ENCODE results near the gene FBXW2. TPM values are rescaled to one million over a fixed set of nuclear protein-coding genes. Genes with fewer than 3 reads are reported as not detected.

The FBXW2 gene
- total RNA-seq, 1 experiment from 2014 or later: 68.5 TPM

DNA sequence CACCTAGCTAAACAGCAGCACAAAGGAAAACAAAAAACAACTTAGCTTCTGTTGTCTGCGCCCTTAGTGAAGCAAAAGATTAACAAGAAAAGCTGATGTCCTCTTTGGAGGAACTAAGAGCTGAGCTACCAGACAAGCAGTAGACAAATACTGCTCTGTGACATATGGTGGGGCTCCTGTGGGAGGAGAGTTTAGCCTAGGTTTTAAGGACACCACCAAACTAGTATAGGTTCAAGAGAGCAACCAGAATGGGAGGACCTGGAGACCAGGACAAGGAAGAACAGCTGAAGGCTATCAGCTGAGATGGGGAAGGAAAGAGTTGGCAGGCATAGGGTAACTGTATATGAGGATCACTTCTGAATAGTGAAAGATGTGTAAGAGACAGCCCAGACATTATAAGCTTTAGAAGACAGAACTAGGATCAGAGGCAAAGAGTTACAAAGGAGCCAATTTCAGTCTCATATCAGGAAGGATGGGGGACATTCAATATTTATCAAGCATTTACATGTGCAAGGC lies 27.2 kb downstream of the FBXW2 start:
- intact Hi-C loops (cut with micrococcal nuclease; ENCODE audit: unreplicated experiment): no loop called here
- H3K4me1 ChIP-seq (ENCODE audit: insufficient read depth, low read length, poor library complexity, severe bottlenecking): no peaks in the 10 kb centered on the region

DNA sequence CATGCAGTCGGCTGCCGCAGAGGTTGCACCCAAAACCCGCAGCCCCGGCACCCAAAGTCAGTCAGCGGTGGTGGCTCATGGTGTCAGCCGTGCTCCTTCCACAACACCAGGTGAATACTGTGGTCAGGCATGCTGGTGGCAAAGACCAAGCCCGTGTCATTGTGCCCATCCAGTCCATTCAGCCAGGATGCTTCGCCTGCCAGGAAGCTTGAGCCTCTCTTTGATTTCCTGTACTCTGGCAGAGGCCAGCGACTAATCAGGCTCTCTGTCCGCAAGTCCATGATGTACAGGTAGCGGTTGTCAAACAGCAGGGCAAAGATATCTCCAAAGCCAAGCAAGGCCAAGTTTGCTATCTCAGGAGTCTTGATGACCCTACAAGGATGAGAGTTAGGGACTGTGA lies 28.7 kb downstream of the FBXW2 start:
- TF ChIP-seq, protein P1, sequence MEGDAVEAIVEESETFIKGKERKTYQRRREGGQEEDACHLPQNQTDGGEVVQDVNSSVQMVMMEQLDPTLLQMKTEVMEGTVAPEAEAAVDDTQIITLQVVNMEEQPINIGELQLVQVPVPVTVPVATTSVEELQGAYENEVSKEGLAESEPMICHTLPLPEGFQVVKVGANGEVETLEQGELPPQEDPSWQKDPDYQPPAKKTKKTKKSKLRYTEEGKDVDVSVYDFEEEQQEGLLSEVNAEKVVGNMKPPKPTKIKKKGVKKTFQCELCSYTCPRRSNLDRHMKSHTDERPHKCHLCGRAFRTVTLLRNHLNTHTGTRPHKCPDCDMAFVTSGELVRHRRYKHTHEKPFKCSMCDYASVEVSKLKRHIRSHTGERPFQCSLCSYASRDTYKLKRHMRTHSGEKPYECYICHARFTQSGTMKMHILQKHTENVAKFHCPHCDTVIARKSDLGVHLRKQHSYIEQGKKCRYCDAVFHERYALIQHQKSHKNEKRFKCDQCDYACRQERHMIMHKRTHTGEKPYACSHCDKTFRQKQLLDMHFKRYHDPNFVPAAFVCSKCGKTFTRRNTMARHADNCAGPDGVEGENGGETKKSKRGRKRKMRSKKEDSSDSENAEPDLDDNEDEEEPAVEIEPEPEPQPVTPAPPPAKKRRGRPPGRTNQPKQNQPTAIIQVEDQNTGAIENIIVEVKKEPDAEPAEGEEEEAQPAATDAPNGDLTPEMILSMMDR (conservative IDR thresholded peaks at IDR 0.05; ENCODE audit: low read depth, low read length): no peak
- TF ChIP-seq EZH2 (IDR thresholded peaks at IDR 0.05; ENCODE audit: borderline replicate concordance, low read depth, low read length, poor library complexity, severe bottlenecking): no peak
- no peak for DNase-seq (ENCODE audit: low spot score)
- no TSS peak for BruUV-seq (replicated peaks)
- CTCF ChIA-PET: no interaction called here
- Histone ChIP-seq H3K4me1 (ENCODE audit: insufficient read depth, low read length, poor library complexity, severe bottlenecking) (no peaks in the 10 kb centered on the region), H3K27me3 (replicated peaks; ENCODE audit: insufficient read depth, low read depth, low read length, poor library complexity) (no peaks in the 10 kb centered on the region), H3K36me3 (ENCODE audit: insufficient read depth, low read length, poor library complexity, severe bottlenecking) (peaks cover 61% of the 10 kb centered on the region), H3K9me3 (ENCODE audit: low read depth, low read length, poor library complexity, severe bottlenecking) (no peaks in the 10 kb centered on the region), H3K4me3 (ENCODE audit: low read depth, low read length, poor library complexity, severe bottlenecking) (no peak overlapping the region), H3K27ac (ENCODE audit: low read depth, low read length, poor library complexity, severe bottlenecking) (no peak overlapping the region)
- POLR2A ChIA-PET (ENCODE audit: low non-redundant PET): no interaction called here
- intact Hi-C loops (cut with micrococcal nuclease; ENCODE audit: unreplicated experiment): no loop called here

More for the DNA sequence above, 27.2 kb downstream of the FBXW2 start:
- H3K4me3 ChIP-seq (ENCODE audit: low read depth, low read length, poor library complexity, severe bottlenecking): no peak overlapping the region
- no peak for TF ChIP-seq EZH2 (IDR thresholded peaks at IDR 0.05; ENCODE audit: borderline replicate concordance, low read depth, low read length, poor library complexity, severe bottlenecking)
- TF ChIP-seq, protein P1 (conservative IDR thresholded peaks at IDR 0.05; ENCODE audit: low read depth, low read length): no peak
- peaks cover 74% of the 10 kb centered on the region for H3K36me3 ChIP-seq (ENCODE audit: insufficient read depth, low read length, poor library complexity, severe bottlenecking)
- no peaks in the 10 kb centered on the region for H3K9me3 ChIP-seq (ENCODE audit: low read depth, low read length, poor library complexity, severe bottlenecking)
- no TSS peak for BruUV-seq (replicated peaks)
- no peak for DNase-seq (ENCODE audit: low spot score)
- no peak overlapping the region for H3K27ac ChIP-seq (ENCODE audit: low read depth, low read length, poor library complexity, severe bottlenecking)
- no peaks in the 10 kb centered on the region for H3K27me3 ChIP-seq (replicated peaks; ENCODE audit: insufficient read depth, low read depth, low read length, poor library complexity)
- POLR2A ChIA-PET (ENCODE audit: low non-redundant PET): no interaction called here
- CTCF ChIA-PET: no interaction called here

DNA sequence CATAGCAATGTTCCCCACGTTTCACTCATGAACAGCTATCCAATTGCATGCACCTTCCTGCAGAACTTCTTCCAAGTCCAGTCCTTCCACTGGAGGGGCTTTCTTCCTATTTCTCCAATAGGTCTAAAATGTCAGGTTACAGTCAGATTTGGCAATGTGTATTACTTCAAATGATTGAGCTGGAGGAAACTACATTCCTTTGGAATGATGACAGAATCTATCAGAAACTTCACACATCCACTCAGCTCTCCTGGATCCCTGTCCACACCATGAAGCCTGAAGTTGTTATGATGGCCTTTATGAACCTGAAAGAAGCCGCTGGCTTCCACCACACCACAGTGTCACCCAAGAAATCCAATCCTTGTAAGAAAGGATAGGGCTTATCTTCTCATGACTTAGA lies 32.2 kb downstream of the FBXW2 start:
- intact Hi-C loops (cut with micrococcal nuclease; ENCODE audit: unreplicated experiment): no loop called here
- DNase-seq (ENCODE audit: low spot score): no peak
- H3K27ac ChIP-seq (ENCODE audit: low read depth, low read length, poor library complexity, severe bottlenecking): no peak overlapping the region
- POLR2A ChIA-PET (ENCODE audit: low non-redundant PET): no interaction called here
- H3K27me3 ChIP-seq (replicated peaks; ENCODE audit: insufficient read depth, low read depth, low read length, poor library complexity): no peaks in the 10 kb centered on the region
- no peaks in the 10 kb centered on the region for H3K9me3 ChIP-seq (ENCODE audit: low read depth, low read length, poor library complexity, severe bottlenecking)
- H3K4me1 ChIP-seq (ENCODE audit: insufficient read depth, low read length, poor library complexity, severe bottlenecking): peaks cover 18% of the 10 kb centered on the region
- H3K36me3 ChIP-seq (ENCODE audit: insufficient read depth, low read length, poor library complexity, severe bottlenecking): peaks cover 37% of the 10 kb centered on the region
- TF ChIP-seq, protein P1 (conservative IDR thresholded peaks at IDR 0.05; ENCODE audit: low read depth, low read length): no peak
- no peak for TF ChIP-seq EZH2 (IDR thresholded peaks at IDR 0.05; ENCODE audit: borderline replicate concordance, low read depth, low read length, poor library complexity, severe bottlenecking)
- H3K4me3 ChIP-seq (ENCODE audit: low read depth, low read length, poor library complexity, severe bottlenecking): no peak overlapping the region
- CTCF ChIA-PET: no interaction called here
- BruUV-seq (replicated peaks): no TSS peak
